Measurements from ENCODE around the gene MYT1. TPM values are rescaled to one million over a fixed set of nuclear protein-coding genes. Genes with fewer than 3 reads are reported as not detected.

MYT1 gene
- total and polyA plus RNA-seq, 4 donors: under 0.01 to 6.5 (median 0.08) TPM

- H3K27me3 ChIP-seq (ENCODE audit: control insufficient read depth in 4 of 4, insufficient read depth in 4 of 4, low read length in 3 of 4): no peaks in the 10 kb centered on the region
- peaks cover 0 to 5% (median 4%) of the 10 kb centered on the region in 4 donors for H3K9me3 ChIP-seq (ENCODE audit: control insufficient read depth in 4 of 4, low read length in 3 of 4)
- no peak for DNase-seq (ENCODE audit: low spot score)
- H3K27ac ChIP-seq (ENCODE audit: low read depth in 1 of 2, low read length in 2 of 2): no peak overlapping the region
- WGBS: 88% methylated on average over 12 of the region's 12 CpGs
- no peak overlapping the region for H3K4me3 ChIP-seq (ENCODE audit: low read depth in 1 of 3, low read length in 3 of 3)
- H3K9ac ChIP-seq (ENCODE audit: low read depth in 1 of 2, low read length in 2 of 2): no peak overlapping the region
- TF ChIP-seq REST (IDR thresholded peaks at IDR 0.05) (no peak), ATF3 (IDR thresholded peaks at IDR 0.05) (no peak), JUND (IDR thresholded peaks at IDR 0.05) (no peak)
- H3K36me3 ChIP-seq (ENCODE audit: control insufficient read depth in 4 of 4, insufficient read depth in 3 of 4, low read depth in 1 of 4, low read length in 3 of 4): no peaks in the 10 kb centered on the region
- no peaks in the 10 kb centered on the region for H3K4me1 ChIP-seq (ENCODE audit: control insufficient read depth in 4 of 4, insufficient read depth in 4 of 4, low read length in 3 of 4)
Observed at GRCh38 chr20:64146936-64147477, 17.2 kb upstream of the MYT1 start.

GRCh38 chr20:64148581-64148980 lies 15.7 kb upstream of the MYT1 start:
- Histone ChIP-seq H3K4me3 (ENCODE audit: low read depth in 1 of 3, low read length in 3 of 3) (no peak overlapping the region), H3K9ac (ENCODE audit: low read depth in 1 of 2, low read length in 2 of 2) (no peak overlapping the region), H3K27ac (ENCODE audit: low read depth in 1 of 2, low read length in 2 of 2) (no peak overlapping the region), H3K36me3 (ENCODE audit: control insufficient read depth in 4 of 4, insufficient read depth in 3 of 4, low read depth in 1 of 4, low read length in 3 of 4) (no peaks in the 10 kb centered on the region), H3K4me1 (ENCODE audit: control insufficient read depth in 4 of 4, insufficient read depth in 4 of 4, low read length in 3 of 4) (no peaks in the 10 kb centered on the region), H3K9me3 (ENCODE audit: control insufficient read depth in 4 of 4, low read length in 3 of 4) (peaks cover 0 to 5% (median 4%) of the 10 kb centered on the region in 4 donors), H3K27me3 (ENCODE audit: control insufficient read depth in 4 of 4, insufficient read depth in 4 of 4, low read length in 3 of 4) (no peaks in the 10 kb centered on the region)
- no peak for DNase-seq (ENCODE audit: low spot score)
- 82% methylated on average over 5 of the region's 5 CpGs for WGBS
- TF ChIP-seq SP1 (IDR thresholded peaks at IDR 0.05) (no peak), GABPA (IDR thresholded peaks at IDR 0.05 in 1 of 2, conservative IDR thresholded peaks at IDR 0.05 in 1 of 2) (no peak), MAX (IDR thresholded peaks at IDR 0.05) (no peak), JUND (IDR thresholded peaks at IDR 0.05) (no peak), TAF1 (conservative IDR thresholded peaks at IDR 0.05) (no peak), HNF4A (conservative IDR thresholded peaks at IDR 0.05) (no peak), HNF4G (IDR thresholded peaks at IDR 0.05) (no peak), RXRA (IDR thresholded peaks at IDR 0.05) (no peak), ATF3 (IDR thresholded peaks at IDR 0.05) (no peak), FOXA1 (IDR thresholded peaks at IDR 0.05) (no peak), EGR1 (IDR thresholded peaks at IDR 0.05; ENCODE audit: low read depth in 2 of 2) (no peak), RAD21 (IDR thresholded peaks at IDR 0.05) (no peak), FOXA2 (IDR thresholded peaks at IDR 0.05) (no peak), REST (IDR thresholded peaks at IDR 0.05) (no peak), NR2F2 (IDR thresholded peaks at IDR 0.05) (no peak), ZBTB33 (IDR thresholded peaks at IDR 0.05) (no peak), CTCF (IDR thresholded peaks at IDR 0.05; ENCODE audit: low read depth, low read length, missing input control) (no peak), YY1 (IDR thresholded peaks at IDR 0.05) (no peak)
